OCI-M1 (cell line): ENCODE measurements around the gene ALG1L2.
"Not testable (repeated sequence)": the region's sequence is repeated elsewhere in the genome, so short reads cannot be mapped to it uniquely, and the experiment has no call there.

Experiments
- DNase-seq: peaks from one replicate; lab custom pipeline; 2025; lab: John Stamatoyannopoulos, UW

The ALG1L2 gene

GRCh38 chr3:130093741-130094391, 12.2 kb downstream of the ALG1L2 start:
- DNase-seq: peak; percentile 86

- DNase-seq: peak; percentile 42
These were observed 12.9 kb downstream of the ALG1L2 start for GRCh38 chr3:130094491-130094941.

- peak; percentile 80 for DNase-seq
These were observed 14.2 kb downstream of the ALG1L2 start for GRCh38 chr3:130095858-130096257.

DNA sequence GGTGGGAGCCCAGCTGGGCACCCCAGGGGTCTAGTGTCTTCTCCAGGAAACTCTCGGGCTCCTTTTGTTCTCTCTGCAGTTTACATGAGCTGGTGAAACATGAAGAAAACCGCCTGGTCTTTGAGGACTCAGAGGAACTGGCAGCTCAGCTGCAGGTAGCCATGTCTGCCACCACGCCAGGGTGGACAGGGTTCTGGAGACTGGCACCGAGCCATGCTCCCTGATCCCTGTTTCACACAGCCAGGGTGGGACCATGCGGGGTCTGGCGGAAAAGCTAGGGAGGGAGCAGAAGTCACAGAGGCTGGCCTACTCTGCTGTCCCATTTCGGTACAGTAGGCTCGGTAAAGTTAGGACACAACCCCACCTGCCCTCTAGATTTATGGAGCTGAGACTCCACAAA, 15.5 kb downstream of the ALG1L2 start:
- not testable (repeated sequence) for DNase-seq

DNA sequence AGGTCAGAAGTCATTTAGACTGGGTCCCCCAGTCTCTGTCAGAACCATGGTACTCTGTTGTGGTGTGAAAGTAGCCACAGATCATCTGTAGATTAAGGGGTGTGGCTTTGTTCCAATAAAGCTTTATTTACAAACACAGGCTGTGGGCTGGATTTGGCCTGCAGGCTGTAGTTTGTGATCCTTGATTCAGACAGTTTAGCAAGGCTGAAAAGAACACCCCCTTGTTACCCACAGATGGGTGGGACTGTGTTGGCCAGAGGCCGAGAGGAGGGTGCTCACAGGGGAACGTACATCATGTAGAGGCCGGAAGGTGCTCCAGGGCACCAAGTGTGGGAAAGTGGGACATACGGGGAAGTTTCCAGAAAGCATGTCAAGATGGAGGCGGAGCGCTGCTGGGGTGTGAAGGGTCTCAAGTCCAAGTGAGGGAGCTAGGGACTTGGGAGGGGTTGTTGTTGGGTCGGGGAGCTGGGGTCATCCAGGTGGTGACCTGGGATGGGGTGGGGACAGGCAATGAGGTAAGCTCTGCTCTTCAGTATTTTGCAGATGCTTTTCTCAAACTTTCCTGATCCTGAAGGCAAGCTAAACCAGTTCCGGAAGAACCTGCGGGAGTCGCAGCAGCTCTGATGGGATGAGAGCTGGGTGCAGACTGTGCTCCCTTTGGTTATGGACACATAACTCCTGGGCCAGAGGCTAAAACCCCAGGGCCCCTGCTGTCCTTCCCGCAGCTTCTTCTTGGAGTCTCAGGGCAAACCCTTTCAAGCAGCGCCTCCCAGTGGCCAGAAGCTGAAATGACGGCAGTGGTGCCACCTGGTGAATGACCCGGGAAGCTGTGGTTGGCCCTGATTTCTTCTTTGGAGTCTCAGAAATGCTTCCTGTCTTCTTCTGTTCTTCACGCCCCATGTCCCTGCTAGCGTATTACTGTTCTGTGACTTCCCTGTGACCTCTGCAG, 16.3 kb downstream of the ALG1L2 start:
- DNase-seq: peak; percentile 12

DNA sequence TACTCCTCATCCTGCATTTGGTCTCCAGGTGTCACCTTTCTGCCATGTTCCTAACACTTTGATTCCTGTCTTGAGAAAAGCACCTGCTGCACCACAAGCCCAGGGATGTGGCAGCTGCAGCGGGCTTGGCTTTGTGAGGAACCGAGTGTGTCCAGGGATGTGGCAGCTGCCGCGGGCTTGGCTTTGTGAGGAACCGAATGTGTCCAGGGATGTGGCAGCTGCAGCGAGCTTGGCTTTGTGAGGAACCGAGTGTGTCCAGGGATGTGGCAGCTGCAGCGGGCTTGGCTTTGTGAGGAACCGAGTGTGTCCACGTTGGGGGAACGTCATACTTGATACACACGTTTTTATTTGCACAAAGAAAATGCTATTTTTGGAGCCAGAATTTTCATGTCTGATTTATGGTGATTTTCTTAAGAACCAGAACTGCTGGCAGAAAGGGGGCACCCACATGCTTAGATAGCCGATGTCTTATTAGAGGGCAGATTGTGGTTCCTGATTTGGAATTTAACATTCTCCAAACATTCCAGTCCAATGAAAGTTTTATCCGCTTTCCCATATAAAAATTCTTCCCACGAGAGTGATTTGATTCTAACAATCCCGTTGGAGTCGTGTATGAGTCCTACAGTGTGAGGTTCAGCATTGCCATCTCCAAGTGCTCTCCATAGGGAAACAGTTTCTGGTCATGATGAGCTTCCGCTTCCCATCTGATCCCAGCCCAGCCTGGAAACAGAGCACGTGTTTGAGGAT, 17.2 kb downstream of the ALG1L2 start:
- not testable (repeated sequence) for DNase-seq

DNA sequence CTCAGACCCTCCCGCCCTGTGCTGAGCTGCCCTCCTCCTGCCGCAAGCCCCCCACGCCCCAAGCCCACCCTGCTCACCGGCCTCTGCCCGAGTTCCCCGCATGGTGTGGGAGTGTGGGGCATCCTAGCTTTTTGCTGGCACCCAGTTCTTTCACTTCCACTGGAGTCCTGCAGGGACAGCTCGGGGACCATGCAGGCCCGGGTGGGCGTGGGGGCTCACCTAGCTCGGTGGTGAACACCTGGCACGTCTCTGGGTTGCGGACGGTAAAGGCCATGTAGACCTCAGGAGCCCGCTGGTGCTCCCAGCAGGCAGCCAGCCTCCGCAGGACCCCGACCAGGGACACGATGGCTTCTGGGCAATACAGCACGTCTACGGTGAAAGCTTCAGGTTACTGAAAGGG, 20.9 kb downstream of the ALG1L2 start:
- DNase-seq: not testable (repeated sequence)

- DNase-seq: not testable (repeated sequence)
These were observed 22.6 kb downstream of the ALG1L2 start for GRCh38 chr3:130104191-130104590.

GRCh38 chr3:130107333-130107995, 25.8 kb downstream of the ALG1L2 start:
- not testable (repeated sequence) for DNase-seq

- DNase-seq: not testable (repeated sequence)
These were observed 27.4 kb downstream of the ALG1L2 start for GRCh38 chr3:130108836-130109585.

DNA sequence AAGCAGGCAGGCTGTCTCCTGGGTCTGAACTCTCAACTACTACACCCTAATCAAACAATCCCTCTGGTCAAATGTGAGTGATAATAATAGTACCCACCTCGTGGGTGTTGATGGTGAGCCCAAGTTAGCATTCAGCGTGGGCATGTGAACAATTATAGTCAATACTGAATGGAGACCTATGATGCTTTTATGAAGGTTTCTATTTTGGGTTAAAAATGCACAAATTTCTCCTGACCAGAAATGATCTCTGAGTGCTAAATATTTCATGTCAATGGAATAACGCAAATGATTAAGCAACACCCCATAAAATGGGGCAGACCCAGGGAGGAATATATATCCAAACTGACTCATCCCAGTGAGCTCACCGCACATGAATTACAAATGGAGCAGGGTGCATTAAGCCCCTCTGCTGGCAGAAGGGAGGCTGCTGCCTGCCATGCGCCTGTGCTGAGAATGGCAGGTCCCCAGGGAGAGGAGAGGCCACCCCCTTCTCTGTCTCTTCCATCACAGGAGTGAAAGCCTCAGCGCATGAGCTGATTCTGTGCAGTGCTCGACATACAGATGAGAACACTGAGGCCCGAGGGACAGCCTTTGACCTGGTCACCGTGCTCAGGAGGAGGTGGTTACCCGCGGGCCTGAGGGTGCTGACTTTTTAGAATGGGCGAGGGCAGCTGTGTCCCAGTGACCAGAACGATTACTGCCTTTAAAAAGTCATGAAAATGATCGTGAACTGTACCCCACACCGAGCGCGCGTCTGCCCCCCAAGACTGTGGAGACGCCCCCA, 28.9 kb downstream of the ALG1L2 start:
- peak; percentile 30 for DNase-seq

DNA sequence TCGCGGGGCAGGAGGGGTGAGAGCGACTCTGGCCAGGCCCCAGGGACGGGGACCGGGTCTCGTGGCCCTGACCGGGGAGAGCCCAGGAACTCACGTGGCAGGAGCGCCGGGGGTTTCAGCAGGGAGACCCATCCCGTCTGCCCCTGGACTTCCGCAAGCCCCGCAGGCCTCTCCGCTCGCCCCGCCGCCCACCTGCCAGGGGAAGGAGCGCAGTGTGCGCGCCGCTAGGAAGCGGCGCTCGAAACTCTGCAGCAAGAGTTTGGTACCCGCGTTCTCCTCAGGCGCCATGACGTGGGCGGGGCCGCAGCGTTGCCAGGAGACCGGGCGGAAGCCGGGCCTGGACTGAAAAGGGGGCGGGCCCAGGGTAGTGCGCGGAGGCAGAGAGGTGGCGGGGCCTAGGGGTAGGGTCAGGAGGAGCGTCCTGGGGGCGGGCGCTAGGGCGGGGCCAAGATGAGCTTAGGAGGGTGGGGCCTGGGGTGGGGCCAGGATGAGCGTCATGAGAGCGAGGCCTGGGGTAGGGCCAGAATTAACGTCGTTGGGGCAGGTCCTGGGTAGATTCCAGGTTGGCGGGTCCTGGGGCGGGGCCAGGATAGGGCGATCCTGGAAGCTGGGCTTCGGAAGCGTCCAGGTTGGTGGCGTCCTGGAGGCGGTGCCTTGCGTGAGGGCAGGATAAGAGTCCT, 29.7 kb downstream of the ALG1L2 start:
- peak; percentile 99 for DNase-seq

- DNase-seq: peak; percentile 99
These were observed 30.5 kb downstream of the ALG1L2 start for GRCh38 chr3:130111865-130112747.

GRCh38 chr3:130112748-130113073, 31.1 kb downstream of the ALG1L2 start:
- DNase-seq: not testable (repeated sequence)

DNA sequence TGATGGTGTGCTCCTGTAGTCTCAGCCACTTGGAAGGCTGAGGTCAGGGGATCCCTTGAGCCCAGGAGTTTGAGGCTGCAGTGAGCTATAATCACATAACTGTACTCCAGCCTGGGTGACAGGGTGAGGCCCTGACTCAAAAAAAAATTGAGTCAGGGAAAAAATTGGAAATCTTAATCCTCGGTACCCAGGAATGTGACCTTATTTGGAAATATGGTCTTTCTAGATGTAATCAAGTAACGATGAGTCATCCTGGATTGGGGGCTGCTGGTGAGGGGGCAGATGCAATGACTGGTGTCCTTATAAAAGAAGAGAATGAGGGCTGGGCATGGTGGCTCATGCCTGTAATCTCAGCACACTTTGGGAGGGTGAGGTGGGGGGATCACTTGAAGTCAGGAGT, 33.8 kb downstream of the ALG1L2 start:
- DNase-seq: not testable (repeated sequence)

GRCh38 chr3:130117933-130118332, 36.3 kb downstream of the ALG1L2 start:
- DNase-seq: no peak

GRCh38 chr3:130119824-130120223, 38.2 kb downstream of the ALG1L2 start:
- DNase-seq: peak; percentile 82

DNA sequence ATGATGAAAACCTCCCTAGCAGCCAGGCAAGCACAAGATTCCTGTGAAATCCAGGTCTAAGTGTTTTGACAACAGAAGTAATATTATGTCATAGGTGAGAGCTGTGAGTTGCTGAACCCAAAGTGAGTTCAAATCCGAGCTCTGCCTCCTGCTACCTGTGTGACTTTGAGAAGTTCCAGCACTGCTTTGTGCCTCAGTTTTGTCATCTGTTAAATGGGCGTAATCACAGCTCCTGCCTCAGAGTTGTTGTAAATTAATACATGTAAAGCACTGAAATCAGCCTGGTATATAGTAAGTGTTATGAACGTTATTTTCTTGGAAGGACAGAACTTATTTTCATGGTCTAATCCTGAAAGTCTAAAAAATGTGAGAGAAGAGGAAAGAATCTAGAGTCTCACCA, 38.7 kb downstream of the ALG1L2 start:
- DNase-seq: not testable (repeated sequence)
